ENCODE results near the gene PFDN4.

DNA sequence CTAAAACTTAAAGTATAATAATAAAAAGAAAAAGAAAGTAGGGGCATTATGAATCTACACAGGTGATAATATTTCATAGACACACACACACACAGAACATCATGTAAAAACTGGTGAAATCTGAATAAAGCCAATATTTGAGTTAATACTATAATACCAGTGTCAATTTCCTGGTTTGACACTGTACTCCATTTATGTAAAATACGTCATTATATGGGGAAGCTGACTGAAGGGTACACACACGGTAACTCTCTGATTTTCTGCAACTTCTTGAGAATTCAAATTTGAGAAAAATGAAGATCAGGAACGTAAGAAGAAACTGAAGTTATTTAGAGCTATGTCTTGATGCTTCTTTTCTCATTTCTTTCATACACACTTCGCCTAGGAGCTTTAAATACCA, 36.2 kb downstream of the PFDN4 start:
- TF ChIP-seq MAFK (IDR thresholded peaks at IDR 0.05; ENCODE audit: partially characterized antibody), result no peak
- TF ChIP-seq RARB (CRISPR knock-in tag; IDR thresholded peaks at IDR 0.05), result no peak
- TF ChIP-seq, protein P1, sequence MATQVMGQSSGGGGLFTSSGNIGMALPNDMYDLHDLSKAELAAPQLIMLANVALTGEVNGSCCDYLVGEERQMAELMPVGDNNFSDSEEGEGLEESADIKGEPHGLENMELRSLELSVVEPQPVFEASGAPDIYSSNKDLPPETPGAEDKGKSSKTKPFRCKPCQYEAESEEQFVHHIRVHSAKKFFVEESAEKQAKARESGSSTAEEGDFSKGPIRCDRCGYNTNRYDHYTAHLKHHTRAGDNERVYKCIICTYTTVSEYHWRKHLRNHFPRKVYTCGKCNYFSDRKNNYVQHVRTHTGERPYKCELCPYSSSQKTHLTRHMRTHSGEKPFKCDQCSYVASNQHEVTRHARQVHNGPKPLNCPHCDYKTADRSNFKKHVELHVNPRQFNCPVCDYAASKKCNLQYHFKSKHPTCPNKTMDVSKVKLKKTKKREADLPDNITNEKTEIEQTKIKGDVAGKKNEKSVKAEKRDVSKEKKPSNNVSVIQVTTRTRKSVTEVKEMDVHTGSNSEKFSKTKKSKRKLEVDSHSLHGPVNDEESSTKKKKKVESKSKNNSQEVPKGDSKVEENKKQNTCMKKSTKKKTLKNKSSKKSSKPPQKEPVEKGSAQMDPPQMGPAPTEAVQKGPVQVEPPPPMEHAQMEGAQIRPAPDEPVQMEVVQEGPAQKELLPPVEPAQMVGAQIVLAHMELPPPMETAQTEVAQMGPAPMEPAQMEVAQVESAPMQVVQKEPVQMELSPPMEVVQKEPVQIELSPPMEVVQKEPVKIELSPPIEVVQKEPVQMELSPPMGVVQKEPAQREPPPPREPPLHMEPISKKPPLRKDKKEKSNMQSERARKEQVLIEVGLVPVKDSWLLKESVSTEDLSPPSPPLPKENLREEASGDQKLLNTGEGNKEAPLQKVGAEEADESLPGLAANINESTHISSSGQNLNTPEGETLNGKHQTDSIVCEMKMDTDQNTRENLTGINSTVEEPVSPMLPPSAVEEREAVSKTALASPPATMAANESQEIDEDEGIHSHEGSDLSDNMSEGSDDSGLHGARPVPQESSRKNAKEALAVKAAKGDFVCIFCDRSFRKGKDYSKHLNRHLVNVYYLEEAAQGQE (IDR thresholded peaks at IDR 0.05), result no peak
- TF ChIP-seq, protein P2, sequence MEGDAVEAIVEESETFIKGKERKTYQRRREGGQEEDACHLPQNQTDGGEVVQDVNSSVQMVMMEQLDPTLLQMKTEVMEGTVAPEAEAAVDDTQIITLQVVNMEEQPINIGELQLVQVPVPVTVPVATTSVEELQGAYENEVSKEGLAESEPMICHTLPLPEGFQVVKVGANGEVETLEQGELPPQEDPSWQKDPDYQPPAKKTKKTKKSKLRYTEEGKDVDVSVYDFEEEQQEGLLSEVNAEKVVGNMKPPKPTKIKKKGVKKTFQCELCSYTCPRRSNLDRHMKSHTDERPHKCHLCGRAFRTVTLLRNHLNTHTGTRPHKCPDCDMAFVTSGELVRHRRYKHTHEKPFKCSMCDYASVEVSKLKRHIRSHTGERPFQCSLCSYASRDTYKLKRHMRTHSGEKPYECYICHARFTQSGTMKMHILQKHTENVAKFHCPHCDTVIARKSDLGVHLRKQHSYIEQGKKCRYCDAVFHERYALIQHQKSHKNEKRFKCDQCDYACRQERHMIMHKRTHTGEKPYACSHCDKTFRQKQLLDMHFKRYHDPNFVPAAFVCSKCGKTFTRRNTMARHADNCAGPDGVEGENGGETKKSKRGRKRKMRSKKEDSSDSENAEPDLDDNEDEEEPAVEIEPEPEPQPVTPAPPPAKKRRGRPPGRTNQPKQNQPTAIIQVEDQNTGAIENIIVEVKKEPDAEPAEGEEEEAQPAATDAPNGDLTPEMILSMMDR (IDR thresholded peaks at IDR 0.05), result no peak
- no peak for TF ChIP-seq TP53 (CRISPR knock-in tag; IDR thresholded peaks at IDR 0.05)
- no peak for TF ChIP-seq ZFP36 (IDR thresholded peaks at IDR 0.05; ENCODE audit: borderline replicate concordance, partially characterized antibody)

Measured in A549 (cell line).